Pulmonary artery endothelial cell (primary cell): ENCODE measurements around the gene ARMC7. TPM values are rescaled to one million over a fixed set of nuclear protein-coding genes. Genes with fewer than 3 reads are reported as not detected.
"Not testable (repeated sequence)": the region's sequence is repeated elsewhere in the genome, so short reads cannot be mapped to it uniquely, and the experiment has no call there.

ENCODE experiments used
- DNase-seq: peaks from one replicate; pipeline ENCODE4 v3.0.0-alpha.2; 2011; ENCODE audit warnings: low read depth, low spot score
- total RNA-seq: library from RNA; depleted of rRNA; stranded (reverse); fragments of >200 nt; gene quantifications from 2 replicates; pipeline ENCODE4 v1.2.3, GENCODE V29; 2014

The ARMC7 gene
- total RNA-seq: 2.4 and 4.1 TPM in 2 replicates

GRCh38 chr17:75109407-75110233, at the start of gene ARMC7:
Gene ARMC7 (plus strand): TSS chr17:75109969. CDS start chr17:75110289, 320 bp downstream.
- no peak for DNase-seq

GRCh38 chr17:75060434-75061054, 49.2 kb upstream of the ARMC7 start:
- no peak for DNase-seq

- DNase-seq: no peak
These were observed 48.7 kb upstream of the ARMC7 start for GRCh38 chr17:75061055-75061438.

- no peak for DNase-seq
These were observed 48.2 kb upstream of the ARMC7 start for GRCh38 chr17:75061618-75062017.

- DNase-seq: no peak
These were observed 46.6 kb upstream of the ARMC7 start for GRCh38 chr17:75063201-75063600.

- no peak for DNase-seq
These were observed 46.1 kb upstream of the ARMC7 start for GRCh38 chr17:75063626-75064025.

- DNase-seq: no peak
These were observed 45.7 kb upstream of the ARMC7 start for GRCh38 chr17:75064040-75064439.

GRCh38 chr17:75064460-75064859, 45.3 kb upstream of the ARMC7 start:
- no peak for DNase-seq

GRCh38 chr17:75064867-75065561, 44.8 kb upstream of the ARMC7 start:
- DNase-seq: no peak

GRCh38 chr17:75065562-75066151, 44.1 kb upstream of the ARMC7 start:
- DNase-seq: no peak

GRCh38 chr17:75067856-75068255, 41.9 kb upstream of the ARMC7 start:
- no peak for DNase-seq

GRCh38 chr17:75068750-75069149, 41.0 kb upstream of the ARMC7 start:
- no peak for DNase-seq

- no peak for DNase-seq
These were observed 40.0 kb upstream of the ARMC7 start for GRCh38 chr17:75069783-75070182.

- not testable (repeated sequence) for DNase-seq
These were observed 38.1 kb upstream of the ARMC7 start for GRCh38 chr17:75071478-75072271.

- not testable (repeated sequence) for DNase-seq
These were observed 36.9 kb upstream of the ARMC7 start for GRCh38 chr17:75072909-75073308.

- no peak for DNase-seq
These were observed 36.1 kb upstream of the ARMC7 start for GRCh38 chr17:75073618-75074047.

GRCh38 chr17:75074532-75074931, 35.2 kb upstream of the ARMC7 start:
- DNase-seq: no peak

- no peak for DNase-seq
These were observed 34.0 kb upstream of the ARMC7 start for GRCh38 chr17:75075597-75076336.

- no peak for DNase-seq
These were observed 32.7 kb upstream of the ARMC7 start for GRCh38 chr17:75077072-75077495.
